HepG2 (cell line): ENCODE data around the gene MTX1. TPM values are rescaled to one million over a fixed set of nuclear protein-coding genes. Genes with fewer than 3 reads are reported as not detected.

Experiments used
- ATAC-seq: fragments of 200-7000 bp; cut with Tn5 transposase; 3 replicates; pipeline ENCODE4 v1.9.1; 2020; ENCODE audit warnings: mild to moderate bottlenecking, moderate library complexity
- BruUV-seq: library from RNA; stranded (reverse); fragments of 400-500 nt; replicated peaks from 2 replicates; lab custom pipeline; 2021; lab: Mats Ljungman, UMichigan
- CTCF ChIA-PET: fragments of 300-600 bp; formaldehyde crosslinking; extraction: SDS; loops from one replicate; lab custom pipeline; 2021; ENCODE audit warnings: low total read pairs, inconsistent platforms, low intra/inter-chr PET ratio; lab: Yijun Ruan, JAX
- POLR2A ChIA-PET: fragments of 350-600 bp; sonication (Branson Sonifier 250); formaldehyde crosslinking; loops from one replicate; lab custom pipeline; 2020; ENCODE audit warnings: antibody characterized with exemption, inconsistent platforms; lab: Yijun Ruan, JAX
- DNase-seq: peaks from one replicate; pipeline ENCODE4 v3.0.0-alpha.2; 2015; ENCODE audit warnings: low spot score
- FAIRE-seq: peaks from 3 replicates; lab custom pipeline; 2011; peaks lifted over from hg19 to GRCh38; lab: Jason Lieb, UNC
- H2AFZ ChIP-seq: one replicate; pipeline ENCODE4 v1.6.1; 2011; ENCODE audit warnings: low read length, inconsistent platforms
- H3K27ac ChIP-seq: fragments of 300-600 bp; 3 replicates; pipeline ENCODE4 v1.8.0; 2011; ENCODE audit warnings: mixed run types, mild to moderate bottlenecking, mixed read lengths, low read length, inconsistent platforms; ENCODE audit not compliant: insufficient read depth; ENCODE audit errors: extremely low read length
- H3K27me3 ChIP-seq, 2 experiments: fragments of 200-600 bp in 1 of 2; 2 replicates in 1 of 2; 3 replicates in 1 of 2; pipeline versions ENCODE4 v1.6.0 to v1.8.0; 2011; ENCODE audit warnings: low read length in 2 of 2, mild to moderate bottlenecking in 2 of 2, moderate library complexity in 2 of 2, inconsistent platforms in 1 of 2; ENCODE audit not compliant: insufficient read depth in 2 of 2, control insufficient read depth in 1 of 2
- H3K36me3 ChIP-seq, 2 experiments: fragments of 200-600 bp in 1 of 2; replicated peaks in 1 of 2; 2 replicates in 1 of 2; 3 replicates in 1 of 2; pipeline versions ENCODE4 v1.5.1 to v1.8.0; 2011; ENCODE audit warnings: low read length in 2 of 2, inconsistent platforms in 1 of 2; ENCODE audit not compliant: insufficient read depth in 2 of 2, control insufficient read depth in 1 of 2
- H3K4me1 ChIP-seq: 2 replicates; pipeline ENCODE4 v1.5.1; 2012; ENCODE audit warnings: low read length, inconsistent platforms; ENCODE audit not compliant: insufficient read depth
- H3K4me2 ChIP-seq: 2 replicates; pipeline ENCODE4 v1.6.0; 2011; ENCODE audit warnings: low read depth, low read length, inconsistent platforms
- H3K4me3 ChIP-seq, 3 experiments: fragments of 200-600 bp in 1 of 3; sonication (generic), shearing (Covaris generic) in 1 of 3; replicated peaks in 1 of 3; 2 replicates each; pipeline ENCODE4 v1.5.1; 2011 to 2016; ENCODE audit warnings: low read length in 3 of 3, inconsistent platforms in 2 of 3, low read depth in 2 of 3, mild to moderate bottlenecking in 2 of 3, control low read depth in 1 of 3, mixed read lengths in 1 of 3; ENCODE audit not compliant: insufficient read depth in 1 of 3
- H3K79me2 ChIP-seq: one replicate; pipeline ENCODE4 v1.6.1; 2011; ENCODE audit warnings: low read length, inconsistent platforms; ENCODE audit not compliant: insufficient read depth
- H3K9ac ChIP-seq: 2 replicates; pipeline ENCODE4 v1.6.0; 2011; ENCODE audit warnings: mild to moderate bottlenecking, low read depth, low read length, inconsistent platforms; ENCODE audit not compliant: insufficient read depth
- H3K9me3 ChIP-seq: 2 replicates; pipeline ENCODE4 v1.5.1; 2012; ENCODE audit warnings: mild to moderate bottlenecking, low read length
- H4K20me1 ChIP-seq: 2 replicates; pipeline ENCODE4 v1.6.0; 2011; ENCODE audit warnings: inconsistent platforms, mild to moderate bottlenecking, low read length, moderate library complexity; ENCODE audit not compliant: insufficient read depth
- AKAP8 ChIP-seq: sonication (generic); formaldehyde crosslinking; IDR thresholded peaks from 2 replicates; pipeline ENCODE4 v1.5.1; 2020; ENCODE audit warnings: mild to moderate bottlenecking, missing genetic modification reagents
- MIER2 ChIP-seq: IDR thresholded peaks from 2 replicates; pipeline ENCODE4 v1.6.1; 2016; ENCODE audit warnings: missing biosample characterization, missing genetic modification reagents
- NPAS2 ChIP-seq: sonication (generic); formaldehyde crosslinking; IDR thresholded peaks from 2 replicates; pipeline ENCODE4 v1.8.0; 2022; ENCODE audit warnings: mild to moderate bottlenecking, missing genetic modification reagents, borderline replicate concordance
- RXRA ChIP-seq: sonication (generic); formaldehyde crosslinking; IDR thresholded peaks from 2 replicates; pipeline ENCODE4 v1.5.1; 2020; ENCODE audit warnings: missing genetic modification reagents
- TEF ChIP-seq: sonication (generic); formaldehyde crosslinking; IDR thresholded peaks from 2 replicates; pipeline ENCODE4 v1.5.0; 2020; ENCODE audit warnings: missing genetic modification reagents
- ZC3H13 ChIP-seq: sonication (generic); formaldehyde crosslinking; IDR thresholded peaks from 2 replicates; pipeline ENCODE4 v1.8.1; 2023; ENCODE audit warnings: mild to moderate bottlenecking, missing genetic modification reagents, moderate library complexity
- ZKSCAN8 ChIP-seq: IDR thresholded peaks from 2 replicates; pipeline ENCODE4 v1.6.1; 2016; ENCODE audit warnings: borderline replicate concordance, missing genetic modification reagents, missing compliant biosample characterization
- ZNF598 ChIP-seq: sonication (generic); formaldehyde crosslinking; IDR thresholded peaks from 2 replicates; pipeline ENCODE4 v1.5.1; 2020; ENCODE audit warnings: mild to moderate bottlenecking, missing genetic modification reagents, borderline replicate concordance
- WGBS: methylation state at CpG from one replicate; pipeline ENCODE4 v1.1.6; 2017; ENCODE audit warnings: low lambda C conversion rate; 5-methylcytosine and 5-hydroxymethylcytosine counted together
- in situ Hi-C: cut with HindIII; loops from 2 replicates; pipeline ENCODE4 v1.10.0; 2017; ENCODE audit warnings: low pct_unique_long_range_greater_than_20kb; ENCODE audit not compliant: extremely low pct_ligation_motif_present
- intact Hi-C: fragments of 100-400 bp; cut with micrococcal nuclease; formaldehyde crosslinking; loops from one replicate; pipeline ENCODE4 v1.10.0; 2022; ENCODE audit not compliant: unreplicated experiment
- polyA plus RNA-seq, 8 experiments: library from polyadenylated mRNA; depleted of rRNA in 3 of 8; stranded (reverse) in 7 of 8; unstranded in 1 of 8; fragments of >200 nt; fragmentation: Illumina TruSeq in 4 of 8; extraction: Trizol in 4 of 8; gene quantifications; 2 replicates each; pipeline versions ENCODE4 v1.2.1 to v1.2.3, GENCODE V29; 2011 to 2016; ENCODE audit warnings: low read depth in 4 of 8, missing spikeins in 1 of 8, mixed read lengths in 1 of 8; ENCODE audit not compliant: insufficient read depth in 1 of 8
- total RNA-seq, 5 experiments: library from RNA; depleted of rRNA; stranded (reverse); fragments of >200 nt; fragmentation: Illumina TruSeq; extraction: Trizol; gene quantifications; 2 replicates each; pipeline ENCODE4 v1.2.3, GENCODE V29; 2016; ENCODE audit warnings: low read depth in 1 of 5
- TF ChIP-seq, protein P1 (sequence below): sonication (generic); formaldehyde crosslinking; IDR thresholded peaks from 2 replicates; pipeline ENCODE4 v1.5.1; 2020; ENCODE audit warnings: mild to moderate bottlenecking, missing genetic modification reagents, borderline replicate concordance
- TF ChIP-seq, protein P2 (sequence below): sonication (generic); formaldehyde crosslinking; IDR thresholded peaks from 2 replicates; pipeline ENCODE4 v1.4.0; 2020; ENCODE audit warnings: missing genetic modification reagents
- TF ChIP-seq, protein P3 (sequence below): sonication (generic); formaldehyde crosslinking; IDR thresholded peaks from 2 replicates; pipeline ENCODE4 v1.4.0; 2020; ENCODE audit warnings: missing genetic modification reagents, borderline replicate concordance

MTX1 gene
- total and polyA plus RNA-seq, 2 of the 13 experiments (the other 11 are each of a cell fraction or from before 2014, with no cell fraction given), result 64.5 to 72.6 TPM

DNA sequence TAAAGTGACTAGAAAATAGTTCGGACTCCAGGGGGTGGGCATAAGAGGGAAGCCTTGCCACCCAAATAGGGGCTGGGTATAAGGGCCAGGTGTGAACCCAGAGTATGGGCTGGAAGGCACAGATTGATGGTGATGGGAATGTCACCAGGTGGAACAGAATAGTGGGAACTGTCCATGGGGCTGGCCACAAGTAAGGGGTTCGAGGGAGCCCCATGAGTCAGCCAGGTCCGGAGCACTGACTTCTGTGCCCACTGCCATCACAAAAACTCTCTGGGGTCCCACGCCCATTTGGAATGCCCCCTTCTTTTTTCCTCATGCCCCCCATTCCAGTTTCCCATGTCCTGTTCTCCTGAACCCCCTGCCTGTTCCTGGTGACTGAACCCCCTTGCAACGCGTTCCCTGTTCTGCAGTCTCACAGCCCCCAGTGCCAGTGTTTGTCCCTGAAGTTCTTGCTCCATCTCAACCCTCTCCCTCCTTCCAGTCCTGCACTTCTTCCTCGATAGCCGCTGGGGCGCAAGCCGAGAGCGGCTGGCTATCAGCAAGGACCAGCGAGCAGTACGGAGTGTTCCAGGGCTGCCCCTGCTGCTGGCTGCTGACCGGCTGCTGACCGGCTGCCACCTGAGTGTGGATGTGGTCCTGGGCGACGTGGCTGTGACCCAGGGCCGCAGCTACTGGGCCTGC lies 27.0 kb upstream of the MTX1 start:
- CTCF ChIA-PET, result no interaction called here
- Histone ChIP-seq H4K20me1 (no peaks in the 10 kb centered on the region), H3K4me3 (no peak overlapping the region), H3K27me3 (peaks cover 4 to 44% of the 10 kb centered on the region in 2 experiments; a peak in 4 of 5 replicates), H2AFZ (no peak overlapping the region), H3K36me3 (no peaks in the 10 kb centered on the region), H3K9me3 (no peaks in the 10 kb centered on the region), H3K4me2 (no peak overlapping the region), H3K79me2 (no peaks in the 10 kb centered on the region), H3K9ac (no peak overlapping the region), H3K27ac (no peak overlapping the region), H3K4me1 (peaks cover 44% of the 10 kb centered on the region)
- no peak for ATAC-seq
- BruUV-seq, result no TSS peak
- intact Hi-C loops (no loop called here), in situ Hi-C loops (no loop called here)
- DNase-seq, result no peak
- WGBS, result 34% methylated on average over 18 of the region's 18 CpGs
- no peak for FAIRE-seq
- POLR2A ChIA-PET, result no interaction called here
- TF ChIP-seq AKAP8 (CRISPR knock-in tag) (no peak), ZKSCAN8 (CRISPR knock-in tag) (no peak), TEF (no peak), RXRA (CRISPR knock-in tag) (no peak), NPAS2 (no peak), ZNF598 (no peak), ZC3H13 (CRISPR knock-in tag) (no peak), MIER2 (CRISPR knock-in tag) (no peak)
- TF ChIP-seq, protein P1, sequence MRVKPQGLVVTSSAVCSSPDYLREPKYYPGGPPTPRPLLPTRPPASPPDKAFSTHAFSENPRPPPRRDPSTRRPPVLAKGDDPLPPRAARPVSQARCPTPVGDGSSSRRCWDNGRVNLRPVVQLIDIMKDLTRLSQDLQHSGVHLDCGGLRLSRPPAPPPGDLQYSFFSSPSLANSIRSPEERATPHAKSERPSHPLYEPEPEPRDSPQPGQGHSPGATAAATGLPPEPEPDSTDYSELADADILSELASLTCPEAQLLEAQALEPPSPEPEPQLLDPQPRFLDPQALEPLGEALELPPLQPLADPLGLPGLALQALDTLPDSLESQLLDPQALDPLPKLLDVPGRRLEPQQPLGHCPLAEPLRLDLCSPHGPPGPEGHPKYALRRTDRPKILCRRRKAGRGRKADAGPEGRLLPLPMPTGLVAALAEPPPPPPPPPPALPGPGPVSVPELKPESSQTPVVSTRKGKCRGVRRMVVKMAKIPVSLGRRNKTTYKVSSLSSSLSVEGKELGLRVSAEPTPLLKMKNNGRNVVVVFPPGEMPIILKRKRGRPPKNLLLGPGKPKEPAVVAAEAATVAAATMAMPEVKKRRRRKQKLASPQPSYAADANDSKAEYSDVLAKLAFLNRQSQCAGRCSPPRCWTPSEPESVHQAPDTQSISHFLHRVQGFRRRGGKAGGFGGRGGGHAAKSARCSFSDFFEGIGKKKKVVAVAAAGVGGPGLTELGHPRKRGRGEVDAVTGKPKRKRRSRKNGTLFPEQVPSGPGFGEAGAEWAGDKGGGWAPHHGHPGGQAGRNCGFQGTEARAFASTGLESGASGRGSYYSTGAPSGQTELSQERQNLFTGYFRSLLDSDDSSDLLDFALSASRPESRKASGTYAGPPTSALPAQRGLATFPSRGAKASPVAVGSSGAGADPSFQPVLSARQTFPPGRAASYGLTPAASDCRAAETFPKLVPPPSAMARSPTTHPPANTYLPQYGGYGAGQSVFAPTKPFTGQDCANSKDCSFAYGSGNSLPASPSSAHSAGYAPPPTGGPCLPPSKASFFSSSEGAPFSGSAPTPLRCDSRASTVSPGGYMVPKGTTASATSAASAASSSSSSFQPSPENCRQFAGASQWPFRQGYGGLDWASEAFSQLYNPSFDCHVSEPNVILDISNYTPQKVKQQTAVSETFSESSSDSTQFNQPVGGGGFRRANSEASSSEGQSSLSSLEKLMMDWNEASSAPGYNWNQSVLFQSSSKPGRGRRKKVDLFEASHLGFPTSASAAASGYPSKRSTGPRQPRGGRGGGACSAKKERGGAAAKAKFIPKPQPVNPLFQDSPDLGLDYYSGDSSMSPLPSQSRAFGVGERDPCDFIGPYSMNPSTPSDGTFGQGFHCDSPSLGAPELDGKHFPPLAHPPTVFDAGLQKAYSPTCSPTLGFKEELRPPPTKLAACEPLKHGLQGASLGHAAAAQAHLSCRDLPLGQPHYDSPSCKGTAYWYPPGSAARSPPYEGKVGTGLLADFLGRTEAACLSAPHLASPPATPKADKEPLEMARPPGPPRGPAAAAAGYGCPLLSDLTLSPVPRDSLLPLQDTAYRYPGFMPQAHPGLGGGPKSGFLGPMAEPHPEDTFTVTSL (CRISPR knock-in tag), result no peak
- TF ChIP-seq, protein P2, sequence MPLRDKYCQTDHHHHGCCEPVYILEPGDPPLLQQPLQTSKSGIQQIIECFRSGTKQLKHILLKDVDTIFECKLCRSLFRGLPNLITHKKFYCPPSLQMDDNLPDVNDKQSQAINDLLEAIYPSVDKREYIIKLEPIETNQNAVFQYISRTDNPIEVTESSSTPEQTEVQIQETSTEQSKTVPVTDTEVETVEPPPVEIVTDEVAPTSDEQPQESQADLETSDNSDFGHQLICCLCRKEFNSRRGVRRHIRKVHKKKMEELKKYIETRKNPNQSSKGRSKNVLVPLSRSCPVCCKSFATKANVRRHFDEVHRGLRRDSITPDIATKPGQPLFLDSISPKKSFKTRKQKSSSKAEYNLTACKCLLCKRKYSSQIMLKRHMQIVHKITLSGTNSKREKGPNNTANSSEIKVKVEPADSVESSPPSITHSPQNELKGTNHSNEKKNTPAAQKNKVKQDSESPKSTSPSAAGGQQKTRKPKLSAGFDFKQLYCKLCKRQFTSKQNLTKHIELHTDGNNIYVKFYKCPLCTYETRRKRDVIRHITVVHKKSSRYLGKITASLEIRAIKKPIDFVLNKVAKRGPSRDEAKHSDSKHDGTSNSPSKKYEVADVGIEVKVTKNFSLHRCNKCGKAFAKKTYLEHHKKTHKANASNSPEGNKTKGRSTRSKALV (CRISPR knock-in tag), result no peak
- TF ChIP-seq, protein P3, sequence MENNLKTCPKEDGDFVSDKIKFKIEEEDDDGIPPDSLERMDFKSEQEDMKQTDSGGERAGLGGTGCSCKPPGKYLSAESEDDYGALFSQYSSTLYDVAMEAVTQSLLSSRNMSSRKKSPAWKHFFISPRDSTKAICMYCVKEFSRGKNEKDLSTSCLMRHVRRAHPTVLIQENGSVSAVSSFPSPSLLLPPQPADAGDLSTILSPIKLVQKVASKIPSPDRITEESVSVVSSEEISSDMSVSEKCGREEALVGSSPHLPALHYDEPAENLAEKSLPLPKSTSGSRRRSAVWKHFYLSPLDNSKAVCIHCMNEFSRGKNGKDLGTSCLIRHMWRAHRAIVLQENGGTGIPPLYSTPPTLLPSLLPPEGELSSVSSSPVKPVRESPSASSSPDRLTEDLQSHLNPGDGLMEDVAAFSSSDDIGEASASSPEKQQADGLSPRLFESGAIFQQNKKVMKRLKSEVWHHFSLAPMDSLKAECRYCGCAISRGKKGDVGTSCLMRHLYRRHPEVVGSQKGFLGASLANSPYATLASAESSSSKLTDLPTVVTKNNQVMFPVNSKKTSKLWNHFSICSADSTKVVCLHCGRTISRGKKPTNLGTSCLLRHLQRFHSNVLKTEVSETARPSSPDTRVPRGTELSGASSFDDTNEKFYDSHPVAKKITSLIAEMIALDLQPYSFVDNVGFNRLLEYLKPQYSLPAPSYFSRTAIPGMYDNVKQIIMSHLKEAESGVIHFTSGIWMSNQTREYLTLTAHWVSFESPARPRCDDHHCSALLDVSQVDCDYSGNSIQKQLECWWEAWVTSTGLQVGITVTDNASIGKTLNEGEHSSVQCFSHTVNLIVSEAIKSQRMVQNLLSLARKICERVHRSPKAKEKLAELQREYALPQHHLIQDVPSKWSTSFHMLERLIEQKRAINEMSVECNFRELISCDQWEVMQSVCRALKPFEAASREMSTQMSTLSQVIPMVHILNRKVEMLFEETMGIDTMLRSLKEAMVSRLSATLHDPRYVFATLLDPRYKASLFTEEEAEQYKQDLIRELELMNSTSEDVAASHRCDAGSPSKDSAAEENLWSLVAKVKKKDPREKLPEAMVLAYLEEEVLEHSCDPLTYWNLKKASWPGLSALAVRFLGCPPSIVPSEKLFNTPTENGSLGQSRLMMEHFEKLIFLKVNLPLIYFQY, result no peak
